Activated naive CD8-positive, alpha-beta T cell (primary cell): ENCODE results near the gene PCDHGB1.
A peak's percentile ranks its signal among the peaks of the same experiment; 100 is the strongest.
"Not testable (repeated sequence)": the region's sequence is repeated elsewhere in the genome, so short reads cannot be mapped to it uniquely, and the experiment has no call there.

Source experiments
- H3K27ac Mint-ChIP-seq: one replicate; pipeline ENCODE4 v1.8.0; 2021; ENCODE audit warnings: mixed read lengths
- H3K27me3 Mint-ChIP-seq: one replicate; pipeline ENCODE4 v1.8.0; 2021; ENCODE audit warnings: mixed read lengths
- H3K36me3 Mint-ChIP-seq: one replicate; pipeline ENCODE4 v1.8.0; 2021; ENCODE audit warnings: mixed read lengths
- H3K4me1 Mint-ChIP-seq: one replicate; pipeline ENCODE4 v1.8.0; 2021; ENCODE audit warnings: low read depth, mixed read lengths
- H3K4me3 Mint-ChIP-seq: one replicate; pipeline ENCODE4 v1.8.0; 2021; ENCODE audit warnings: mild to moderate bottlenecking, mixed read lengths
- H3K9me3 Mint-ChIP-seq: one replicate; pipeline ENCODE4 v1.8.0; 2021; ENCODE audit warnings: low read depth, mixed read lengths

The PCDHGB1 gene

GRCh38 chr5:141349917-141350619 lies at the start of gene PCDHGB1:
Gene PCDHGB1, plus strand, starts transcription at chr5:141350099. Its CDS starts 162 bp downstream, at chr5:141350261.
- peaks cover 12% of the 10 kb centered on the region for H3K36me3 Mint-ChIP-seq
- H3K27ac Mint-ChIP-seq = no peak within 1 kb of the TSS
- H3K4me1 Mint-ChIP-seq = no peaks in the 10 kb centered on the region
- H3K9me3 Mint-ChIP-seq = no peaks in the 10 kb centered on the region
- H3K4me3 Mint-ChIP-seq = peak within 1 kb of the TSS; percentile 35
- H3K27me3 Mint-ChIP-seq = peaks cover 59% of the 10 kb centered on the region

- Mint-ChIP-seq H3K27me3 (no peaks in the 10 kb centered on the region), H3K4me1 (no peaks in the 10 kb centered on the region), H3K9me3 (peaks cover 17% of the 10 kb centered on the region), H3K27ac (no peak within 1 kb of the TSS), H3K4me3 (no peak within 1 kb of the TSS), H3K36me3 (peaks cover 37% of the 10 kb centered on the region)
Observed at GRCh38 chr5:141303756-141304155, 46.1 kb upstream of the PCDHGB1 start, which contains the start of gene SLC25A2. Gene SLC25A2, minus strand, starts transcription at chr5:141304049. Its CDS starts 184 bp downstream, at chr5:141303865.

GRCh38 chr5:141306630-141307029 lies 43.3 kb upstream of the PCDHGB1 start:
- Mint-ChIP-seq H3K4me1 (no peaks in the 10 kb centered on the region), H3K36me3 (peaks cover 42% of the 10 kb centered on the region), H3K9me3 (peaks cover 18% of the 10 kb centered on the region), H3K27ac (no peak overlapping the region), H3K4me3 (no peak overlapping the region), H3K27me3 (no peaks in the 10 kb centered on the region)

- Mint-ChIP-seq H3K27me3 (no peaks in the 10 kb centered on the region), H3K9me3 (peaks cover 34% of the 10 kb centered on the region), H3K27ac (no peak overlapping the region), H3K36me3 (peaks cover 58% of the 10 kb centered on the region), H3K4me1 (peaks cover 7% of the 10 kb centered on the region), H3K4me3 (no peak overlapping the region)
Observed at GRCh38 chr5:141313711-141314110, 36.2 kb upstream of the PCDHGB1 start.

- not testable (repeated sequence) for H3K27me3 Mint-ChIP-seq, H3K27ac Mint-ChIP-seq, H3K4me3 Mint-ChIP-seq
- H3K4me1 Mint-ChIP-seq = peaks cover 29% of the 10 kb centered on the region
- peaks cover 39% of the 10 kb centered on the region for H3K9me3 Mint-ChIP-seq
- H3K36me3 Mint-ChIP-seq = peaks cover 52% of the 10 kb centered on the region
Observed at GRCh38 chr5:141316963-141317362, 32.9 kb upstream of the PCDHGB1 start.

- no peaks in the 10 kb centered on the region for H3K27me3 Mint-ChIP-seq
- H3K4me1 Mint-ChIP-seq = peaks cover 29% of the 10 kb centered on the region
- peaks cover 43% of the 10 kb centered on the region for H3K36me3 Mint-ChIP-seq
- H3K27ac Mint-ChIP-seq = no peak overlapping the region
- peaks cover 34% of the 10 kb centered on the region for H3K9me3 Mint-ChIP-seq
- peak overlapping the region; percentile 96 for H3K4me3 Mint-ChIP-seq
Observed at GRCh38 chr5:141319202-141319601, 30.7 kb upstream of the PCDHGB1 start.

- Mint-ChIP-seq H3K36me3 (peaks cover 41% of the 10 kb centered on the region), H3K9me3 (peaks cover 32% of the 10 kb centered on the region), H3K27ac (peak overlapping the region; percentile 97), H3K4me3 (peak overlapping the region; percentile 96), H3K4me1 (peaks cover 29% of the 10 kb centered on the region), H3K27me3 (no peaks in the 10 kb centered on the region)
Observed at GRCh38 chr5:141319699-141320098, 30.2 kb upstream of the PCDHGB1 start.

- H3K36me3 Mint-ChIP-seq = peaks cover 33% of the 10 kb centered on the region
- peaks cover 29% of the 10 kb centered on the region for H3K4me1 Mint-ChIP-seq
- H3K4me3 Mint-ChIP-seq = peak within 1 kb of the TSS; percentile 96
- no peaks in the 10 kb centered on the region for H3K27me3 Mint-ChIP-seq
- H3K9me3 Mint-ChIP-seq = peaks cover 24% of the 10 kb centered on the region
- peak within 1 kb of the TSS; percentile 97 for H3K27ac Mint-ChIP-seq
Observed at GRCh38 chr5:141320225-141321169, 29.4 kb upstream of the PCDHGB1 start, which contains the start of gene TAF7. Gene TAF7, minus strand, starts transcription at chr5:141320784. Its CDS starts 740 bp downstream, at chr5:141320044.

- H3K4me1 Mint-ChIP-seq = peaks cover 39% of the 10 kb centered on the region
- H3K27ac Mint-ChIP-seq = no peak overlapping the region
- H3K9me3 Mint-ChIP-seq = peaks cover 21% of the 10 kb centered on the region
Observed at GRCh38 chr5:141322261-141322660, 27.6 kb upstream of the PCDHGB1 start.

GRCh38 chr5:141326088-141326854 lies 23.6 kb upstream of the PCDHGB1 start:
- Mint-ChIP-seq H3K36me3 (peaks cover 21% of the 10 kb centered on the region), H3K4me3 (peak overlapping the region; percentile 92), H3K4me1 (peaks cover 9% of the 10 kb centered on the region), H3K27me3 (peaks cover 26% of the 10 kb centered on the region), H3K27ac (peak overlapping the region; percentile 82), H3K9me3 (peaks cover 11% of the 10 kb centered on the region)

More at GRCh38 chr5:141322261-141322660, 27.6 kb upstream of the PCDHGB1 start:
- H3K4me3 Mint-ChIP-seq = no peak overlapping the region
- H3K36me3 Mint-ChIP-seq = peaks cover 31% of the 10 kb centered on the region
- peaks cover 7% of the 10 kb centered on the region for H3K27me3 Mint-ChIP-seq

GRCh38 chr5:141328231-141328630 lies 21.7 kb upstream of the PCDHGB1 start:
- H3K36me3 Mint-ChIP-seq = peaks cover 20% of the 10 kb centered on the region
- no peak overlapping the region for H3K4me3 Mint-ChIP-seq
- H3K9me3 Mint-ChIP-seq = peaks cover 9% of the 10 kb centered on the region
- H3K27ac Mint-ChIP-seq = no peak overlapping the region
- H3K4me1 Mint-ChIP-seq = peaks cover 9% of the 10 kb centered on the region
- H3K27me3 Mint-ChIP-seq = peaks cover 39% of the 10 kb centered on the region

GRCh38 chr5:141330299-141331080 lies 19.4 kb upstream of the PCDHGB1 start, which contains the start of gene PCDHGA1:
Gene PCDHGA1, plus strand, starts transcription at chr5:141330514.
- H3K27me3 Mint-ChIP-seq = peaks cover 58% of the 10 kb centered on the region
- peaks cover 20% of the 10 kb centered on the region for H3K9me3 Mint-ChIP-seq
- peak within 1 kb of the TSS; percentile 32 for H3K4me3 Mint-ChIP-seq
- peaks cover 36% of the 10 kb centered on the region for H3K36me3 Mint-ChIP-seq
- no peak within 1 kb of the TSS for H3K27ac Mint-ChIP-seq
- H3K4me1 Mint-ChIP-seq = peaks cover 9% of the 10 kb centered on the region

GRCh38 chr5:141332571-141332970 lies 17.3 kb upstream of the PCDHGB1 start:
- Mint-ChIP-seq H3K9me3 (peaks cover 33% of the 10 kb centered on the region), H3K36me3 (peaks cover 41% of the 10 kb centered on the region), H3K27me3 (peaks cover 64% of the 10 kb centered on the region)
- H3K4me1 Mint-ChIP-seq, H3K27ac Mint-ChIP-seq, H3K4me3 Mint-ChIP-seq: not testable (repeated sequence)
